NCI-H2196 (cell line): ENCODE results near the gene TMC6.
A peak's percentile ranks its signal among the peaks of the same experiment; 100 is the strongest.
"Not testable (repeated sequence)": the region's sequence is repeated elsewhere in the genome, so short reads cannot be mapped to it uniquely, and the experiment has no call there.

Source experiments
- DNase-seq: peaks from one replicate; lab custom pipeline; 2025; ENCODE audit not compliant: unreplicated experiment; lab: John Stamatoyannopoulos, UW

TMC6 gene

GRCh38 chr17:78125138-78125913 is 3.2 kb downstream of the TMC6 start:
- DNase-seq, result no peak

- no peak for DNase-seq
Measured at GRCh38 chr17:78124836-78125137, 3.8 kb downstream of the TMC6 start.

GRCh38 chr17:78124081-78124835 is 4.3 kb downstream of the TMC6 start:
- DNase-seq, result no peak

GRCh38 chr17:78123258-78123929 is 5.2 kb downstream of the TMC6 start:
- DNase-seq, result no peak

GRCh38 chr17:78122931-78123249 is 5.7 kb downstream of the TMC6 start:
- DNase-seq, result no peak

- DNase-seq, result no peak
Measured at GRCh38 chr17:78122216-78122930, 6.2 kb downstream of the TMC6 start.

GRCh38 chr17:78121801-78122215 is 6.7 kb downstream of the TMC6 start:
- no peak for DNase-seq

- DNase-seq, result no peak
Measured at GRCh38 chr17:78120971-78121800, 7.4 kb downstream of the TMC6 start.

- no peak for DNase-seq
Measured at GRCh38 chr17:78120537-78120936, 8.0 kb downstream of the TMC6 start.

- no peak for DNase-seq
Measured at GRCh38 chr17:78118801-78119241, 9.7 kb downstream of the TMC6 start.

GRCh38 chr17:78117027-78117981 is 11.3 kb downstream of the TMC6 start:
- no peak for DNase-seq

- no peak for DNase-seq
Measured at GRCh38 chr17:78116411-78116810, 12.1 kb downstream of the TMC6 start.

GRCh38 chr17:78115803-78116202 is 12.8 kb downstream of the TMC6 start:
- not testable (repeated sequence) for DNase-seq

- no peak for DNase-seq
Measured at GRCh38 chr17:78114831-78115723, 13.5 kb downstream of the TMC6 start.

- DNase-seq, result no peak
Measured at GRCh38 chr17:78113804-78114785, 14.5 kb downstream of the TMC6 start.

- peak; percentile 88 for DNase-seq
Measured at GRCh38 chr17:78112518-78113471, 15.8 kb downstream of the TMC6 start.
